Stimulated activated CD8-positive, alpha-beta memory T cell treated with anti-CD3 and anti-CD28 coated beads, Interleukin-12 subunit alpha, Interleukin-12 subunit beta, amount 100 ng/mL, for 24 hours (primary cell): ENCODE measurements around the gene WNT1.

ENCODE experiments used
- DNase-seq: peaks from one replicate; pipeline ENCODE4 v3.0.0-alpha.2; 2020; ENCODE audit errors: extremely low read depth

The WNT1 gene

GRCh38 chr12:48961331-48961730, 16.8 kb upstream of the WNT1 start:
- no peak for DNase-seq

- DNase-seq: no peak
Observed at GRCh38 chr12:48961801-48962200, 16.3 kb upstream of the WNT1 start.

- DNase-seq: no peak
Observed at GRCh38 chr12:48965298-48965838, 12.8 kb upstream of the WNT1 start.

GRCh38 chr12:48966177-48966895, 11.8 kb upstream of the WNT1 start:
- no peak for DNase-seq

GRCh38 chr12:48967991-48968390, 10.1 kb upstream of the WNT1 start:
- no peak for DNase-seq

GRCh38 chr12:48968467-48968866, 9.7 kb upstream of the WNT1 start:
- DNase-seq: no peak

- DNase-seq: no peak
Observed at GRCh38 chr12:48969160-48969771, 8.9 kb upstream of the WNT1 start.

- no peak for DNase-seq
Observed at GRCh38 chr12:48969833-48970701, 8.1 kb upstream of the WNT1 start.

GRCh38 chr12:48970702-48971334, 7.3 kb upstream of the WNT1 start:
- no peak for DNase-seq

- DNase-seq: no peak
Observed at GRCh38 chr12:48972213-48972951, 5.7 kb upstream of the WNT1 start.

- DNase-seq: no peak
Observed at GRCh38 chr12:48972952-48973483, 5.1 kb upstream of the WNT1 start.

GRCh38 chr12:48973531-48973930, 4.6 kb upstream of the WNT1 start:
- DNase-seq: no peak

GRCh38 chr12:48973941-48974673, 4.0 kb upstream of the WNT1 start:
- no peak for DNase-seq

GRCh38 chr12:48977290-48978281, 536 bp upstream of the WNT1 start:
- peak; percentile 67 for DNase-seq

GRCh38 chr12:48978741-48979601, 849 bp downstream of the WNT1 start:
- no peak for DNase-seq

GRCh38 chr12:48979602-48980388, 1.7 kb downstream of the WNT1 start:
- DNase-seq: no peak

GRCh38 chr12:48980389-48980952, 2.3 kb downstream of the WNT1 start:
- no peak for DNase-seq
